CD4-positive, alpha-beta T cell treated with Interferon gamma for 1 hour (primary cell): ENCODE measurements around the gene CEMIP.
"Not testable (repeated sequence)": the region's sequence is repeated elsewhere in the genome, so short reads cannot be mapped to it uniquely, and the experiment has no call there.

Experiments
- DNase-seq: peaks from one replicate; pipeline ENCODE4 v3.0.0-alpha.2; 2020

The CEMIP gene

GRCh38 chr15:80958818-80959495 lies 179.8 kb downstream of the CEMIP start:
- DNase-seq: no peak

DNA sequence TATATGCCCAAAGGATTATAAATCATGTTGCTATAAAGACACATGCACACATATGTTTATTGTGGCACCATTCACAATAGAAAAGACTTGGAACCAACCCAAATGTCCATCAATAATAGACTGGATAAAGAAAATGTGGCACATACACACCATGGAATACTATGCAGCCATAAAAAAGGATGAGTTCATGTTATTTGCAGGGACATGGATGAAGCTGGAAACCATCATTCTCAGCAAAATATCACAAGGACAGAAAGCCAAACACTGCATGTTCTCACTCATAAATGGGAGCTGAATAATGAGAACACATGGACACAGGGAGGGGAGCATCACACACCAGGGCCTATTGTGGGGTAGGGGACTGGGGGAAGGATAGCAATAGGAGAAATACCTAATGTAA lies 186.3 kb downstream of the CEMIP start:
- DNase-seq: not testable (repeated sequence)

GRCh38 chr15:80966431-80967197 lies 187.4 kb downstream of the CEMIP start:
- no peak for DNase-seq

DNA sequence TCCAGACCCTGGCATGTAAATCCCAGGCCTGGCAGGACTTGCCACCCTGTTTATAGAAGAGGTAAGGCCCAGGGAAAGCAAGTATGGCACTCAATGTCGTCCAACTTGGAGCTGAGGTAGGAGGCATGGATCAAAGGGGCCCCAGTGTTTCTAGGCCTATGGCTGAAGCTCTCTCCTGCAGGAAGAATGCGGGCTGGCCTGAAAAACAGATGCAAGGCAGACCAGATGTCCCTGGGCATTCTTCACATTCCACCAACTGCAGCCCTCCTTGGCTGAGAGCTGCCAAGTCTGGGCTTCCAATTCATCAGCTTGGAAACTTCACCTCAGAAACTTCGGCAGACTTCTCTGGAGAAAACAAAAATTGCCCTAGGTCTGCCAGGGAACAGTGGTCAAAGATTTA lies 188.3 kb downstream of the CEMIP start:
- no peak for DNase-seq

GRCh38 chr15:80967991-80968510 lies 188.9 kb downstream of the CEMIP start:
- DNase-seq: no peak

- no peak for DNase-seq
Observed at GRCh38 chr15:80969316-80969715, 190.1 kb downstream of the CEMIP start.

- peak; percentile 22 for DNase-seq
Observed at GRCh38 chr15:80970018-80970657, 191.0 kb downstream of the CEMIP start.

- no peak for DNase-seq
Observed at GRCh38 chr15:80970658-80971057, 191.5 kb downstream of the CEMIP start.

GRCh38 chr15:80971143-80971542 lies 192.0 kb downstream of the CEMIP start:
- DNase-seq: no peak

DNA sequence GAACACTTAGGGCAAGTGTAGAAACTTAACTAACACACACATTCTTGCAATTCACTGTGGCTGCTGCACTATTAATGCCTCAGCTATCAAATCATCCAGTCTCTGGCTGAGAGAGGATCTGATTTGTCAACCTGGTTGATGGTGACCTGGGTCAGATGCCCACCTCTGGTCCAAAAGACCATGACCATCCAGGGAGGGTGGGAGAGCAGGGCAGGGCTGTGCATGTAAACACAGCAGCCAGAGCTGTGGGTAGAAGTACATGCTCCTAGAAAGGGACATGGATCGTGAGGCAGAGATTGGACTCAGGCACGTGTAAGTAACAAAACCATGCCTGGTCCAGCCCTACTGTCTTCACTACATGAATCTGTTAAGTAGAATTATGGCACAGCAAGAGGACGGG lies 193.1 kb downstream of the CEMIP start:
- no peak for DNase-seq

DNA sequence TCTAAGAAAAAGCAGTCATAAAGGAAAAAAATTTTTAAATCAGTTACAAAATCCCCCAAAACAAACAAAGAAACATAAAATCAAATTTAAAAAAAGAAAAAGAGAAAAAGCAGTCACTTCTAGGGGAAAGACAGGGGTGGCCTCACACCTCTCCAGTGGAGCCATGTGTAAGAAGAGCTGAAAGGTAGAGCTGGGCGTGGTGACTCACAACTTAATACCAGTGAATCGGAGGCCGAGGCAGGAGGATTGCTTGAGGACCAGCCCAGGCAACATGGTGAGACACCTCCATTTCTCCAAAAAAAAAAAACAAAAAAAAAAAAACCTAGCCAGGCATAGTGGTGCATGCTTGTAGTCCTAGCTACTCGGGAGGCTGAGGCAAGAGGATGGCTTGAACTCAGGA lies 195.7 kb downstream of the CEMIP start:
- no peak for DNase-seq

DNA sequence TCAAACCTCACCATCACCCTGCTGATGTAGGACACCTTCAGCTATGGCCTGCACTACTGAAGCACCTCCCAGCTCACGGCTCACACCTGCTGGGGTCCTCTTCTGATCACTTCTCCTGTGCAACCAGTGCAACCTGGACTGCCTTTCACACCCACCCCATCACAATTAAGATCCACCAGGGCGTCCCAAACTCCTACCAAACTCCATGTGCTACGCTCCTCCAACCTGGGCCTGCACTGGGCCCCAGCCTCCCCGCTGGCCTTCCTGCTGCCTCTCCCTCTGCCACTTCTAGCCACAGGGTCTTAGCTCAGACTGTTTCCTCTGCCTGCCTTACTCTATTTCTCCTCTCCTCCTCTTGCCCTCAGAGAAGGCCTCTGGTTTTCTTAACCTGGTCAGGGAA lies 197.7 kb downstream of the CEMIP start:
- DNase-seq: no peak

DNA sequence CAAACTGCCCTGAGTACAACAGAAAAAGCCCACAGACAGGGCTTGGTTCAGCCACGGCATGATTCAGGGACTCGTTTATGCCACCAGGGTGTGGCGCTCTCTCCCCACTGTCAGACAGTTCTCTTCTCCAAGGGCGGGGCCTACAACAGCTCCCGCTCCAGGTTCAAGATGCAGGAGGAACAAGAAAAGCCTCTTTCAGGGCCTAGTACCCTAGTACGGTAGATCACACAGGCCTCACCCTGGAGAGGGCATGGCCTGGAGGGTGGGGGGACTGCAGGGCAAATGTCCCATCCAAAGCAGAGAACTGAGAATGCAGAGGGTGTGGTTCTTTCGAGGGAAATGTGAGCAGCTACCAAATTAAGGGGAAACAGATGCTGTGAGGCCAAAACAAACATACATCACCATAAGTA lies 198.5 kb downstream of the CEMIP start:
- DNase-seq: peak; percentile 42

DNA sequence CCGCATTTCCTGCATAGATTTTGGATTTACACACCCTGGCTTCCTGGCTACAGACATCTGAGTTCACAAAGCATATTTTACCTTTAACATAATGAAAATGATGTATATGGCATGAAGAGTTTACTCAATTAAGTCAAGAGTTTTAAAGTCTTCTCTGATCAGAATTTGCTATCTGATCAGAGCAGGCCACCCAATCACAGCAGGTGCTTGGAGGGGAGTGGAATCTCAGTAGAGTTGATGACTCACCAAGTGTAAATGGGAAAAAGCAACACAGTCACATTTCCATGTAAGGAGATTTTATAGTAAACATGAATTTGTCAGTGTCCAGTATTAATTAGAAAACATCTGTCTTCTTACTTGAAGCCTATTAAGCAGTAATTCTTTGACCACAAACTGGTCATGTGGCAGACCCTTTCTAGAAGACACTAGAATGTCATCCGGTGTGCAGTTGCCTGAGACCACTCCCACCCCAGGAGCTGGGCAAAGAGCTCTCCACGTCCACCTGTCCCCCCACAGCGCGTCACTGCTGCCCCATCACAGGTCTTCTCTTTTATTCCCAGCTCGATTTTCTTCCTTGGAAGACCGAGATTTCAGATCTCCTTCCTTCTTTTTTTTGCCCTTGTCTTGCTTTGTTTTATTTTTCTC lies 199.6 kb downstream of the CEMIP start:
- no peak for DNase-seq

GRCh38 chr15:80979538-80980200 lies 200.5 kb downstream of the CEMIP start:
- no peak for DNase-seq

GRCh38 chr15:80982205-80982604 lies 203.0 kb downstream of the CEMIP start:
- DNase-seq: no peak

DNA sequence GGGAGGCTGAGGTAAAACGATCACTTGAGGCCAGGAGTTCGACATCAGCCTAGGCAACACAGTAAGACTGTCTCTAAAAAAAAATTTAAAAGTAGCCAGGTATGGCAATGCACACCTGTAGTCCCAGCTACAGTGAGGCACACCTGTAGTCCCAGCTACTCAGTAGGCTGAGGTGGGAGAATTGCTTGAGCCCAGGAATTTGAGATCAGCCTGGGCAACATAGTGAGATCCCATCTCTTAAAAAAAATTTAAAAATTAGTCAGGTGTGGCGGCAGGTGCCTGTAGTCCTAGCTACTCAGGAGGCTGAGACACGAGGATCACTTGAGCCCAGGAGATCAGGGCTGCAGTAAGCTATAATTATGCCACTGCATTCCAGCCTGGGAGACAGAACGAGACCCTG lies 203.7 kb downstream of the CEMIP start:
- no peak for DNase-seq

GRCh38 chr15:80984856-80985255 lies 205.7 kb downstream of the CEMIP start:
- DNase-seq: peak; percentile 39

DNA sequence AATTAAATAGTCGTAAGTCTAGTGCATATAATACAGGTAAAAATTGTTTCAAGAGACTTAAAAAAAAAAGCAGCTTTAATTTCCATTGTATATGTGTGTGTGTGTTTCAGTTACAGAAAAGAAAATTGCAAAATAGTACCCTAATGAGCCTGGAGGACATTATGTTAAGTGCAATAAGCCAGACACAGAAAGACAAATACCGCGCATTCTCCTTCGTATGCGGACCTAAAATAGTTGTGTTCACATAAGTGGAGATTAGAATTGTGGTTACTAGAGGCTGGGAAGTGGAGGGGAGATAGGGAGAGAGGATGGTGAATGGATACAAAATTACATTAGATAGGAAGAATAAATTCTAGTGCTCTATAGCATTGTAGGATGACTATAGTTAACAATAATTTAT lies 206.8 kb downstream of the CEMIP start:
- DNase-seq: no peak

DNA sequence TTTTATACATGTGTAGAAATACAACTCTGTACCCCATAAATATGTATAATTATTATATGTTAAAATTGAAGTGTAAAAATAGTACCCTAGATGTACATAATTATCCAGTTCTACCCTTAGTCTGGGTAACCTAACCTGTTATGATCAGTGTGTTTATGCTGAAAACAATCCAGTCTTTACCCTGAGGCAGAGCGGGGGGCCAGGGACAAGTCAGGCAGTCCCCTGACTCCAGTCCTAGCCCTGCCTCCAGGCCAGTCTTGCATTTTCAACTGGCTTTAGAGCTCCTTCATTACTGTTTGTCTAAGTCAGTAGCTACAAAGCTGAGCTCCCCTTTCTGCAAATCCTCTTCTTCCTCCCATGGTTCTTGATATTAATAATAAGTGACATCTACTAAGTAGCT lies 207.3 kb downstream of the CEMIP start:
- no peak for DNase-seq

DNA sequence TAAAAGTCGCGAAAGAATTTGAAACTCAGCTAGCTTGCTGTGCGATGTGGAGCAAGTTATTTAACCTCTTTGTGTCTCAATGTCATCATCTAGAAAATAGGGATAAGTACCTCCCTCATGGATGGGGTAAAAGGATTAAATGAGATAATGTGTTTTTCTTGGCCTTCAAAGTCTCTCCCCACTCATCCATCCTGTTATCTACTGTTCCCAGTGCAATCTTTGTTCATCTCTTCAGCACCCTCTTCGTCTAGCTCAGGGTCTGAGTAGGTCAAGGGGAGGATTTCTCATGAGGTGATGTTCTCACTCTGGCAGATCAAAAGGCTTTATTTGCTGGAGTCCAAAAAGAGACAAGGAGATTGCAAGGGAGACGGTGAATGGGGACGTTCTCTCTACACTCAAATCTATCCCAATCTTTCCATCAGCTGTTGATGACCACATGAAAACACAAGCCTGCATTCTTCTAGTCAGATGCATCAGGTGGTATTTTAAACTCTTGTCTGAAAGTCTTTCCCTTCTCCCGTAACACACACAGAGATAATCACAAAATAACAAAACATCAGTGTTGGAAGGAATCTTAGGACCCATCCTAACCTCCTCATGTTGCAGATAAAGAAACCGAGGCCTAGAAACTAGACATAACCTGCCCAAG lies 209.1 kb downstream of the CEMIP start:
- DNase-seq: no peak

DNA sequence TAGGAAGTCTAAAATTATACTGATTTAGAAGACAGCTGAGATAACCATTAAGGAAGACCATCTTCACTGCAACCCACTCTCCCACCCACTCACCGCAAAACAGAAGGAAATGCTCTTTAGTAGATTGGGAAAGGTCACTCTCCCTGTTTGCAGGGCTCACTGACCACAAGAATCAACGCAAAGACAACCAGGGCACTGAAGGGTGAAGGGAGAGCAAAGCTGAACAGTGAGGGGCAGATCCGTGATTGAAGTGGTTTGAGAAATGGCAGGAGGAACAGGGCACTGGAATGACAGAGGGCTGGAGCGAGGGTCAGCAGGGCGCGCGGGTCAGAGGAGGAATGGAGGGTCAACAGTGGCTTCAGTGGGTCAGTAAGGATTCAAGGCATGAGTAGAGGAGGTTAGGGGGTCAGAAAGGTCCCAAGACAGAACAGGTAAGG lies 209.9 kb downstream of the CEMIP start:
- DNase-seq: no peak
